Jurkat, Clone E6-1 (cell line): ENCODE results near the gene USP32.
"Not testable (repeated sequence)": the region's sequence is repeated elsewhere in the genome, so short reads cannot be mapped to it uniquely, and the experiment has no call there.

Experiments
- DNase-seq: peaks from one replicate; pipeline ENCODE4 v3.0.0-alpha.2; 2011; ENCODE audit warnings: low read depth, low spot score
- H3K4me3 ChIP-seq: 2 replicates; pipeline ENCODE4 v1.5.1; 2011; ENCODE audit warnings: mild to moderate bottlenecking, low read length, control low read depth, moderate library complexity

Gene USP32

GRCh38 chr17:60384921-60385320, 7.0 kb downstream of the USP32 start:
- DNase-seq, H3K4me3 ChIP-seq: not testable (repeated sequence)

DNA sequence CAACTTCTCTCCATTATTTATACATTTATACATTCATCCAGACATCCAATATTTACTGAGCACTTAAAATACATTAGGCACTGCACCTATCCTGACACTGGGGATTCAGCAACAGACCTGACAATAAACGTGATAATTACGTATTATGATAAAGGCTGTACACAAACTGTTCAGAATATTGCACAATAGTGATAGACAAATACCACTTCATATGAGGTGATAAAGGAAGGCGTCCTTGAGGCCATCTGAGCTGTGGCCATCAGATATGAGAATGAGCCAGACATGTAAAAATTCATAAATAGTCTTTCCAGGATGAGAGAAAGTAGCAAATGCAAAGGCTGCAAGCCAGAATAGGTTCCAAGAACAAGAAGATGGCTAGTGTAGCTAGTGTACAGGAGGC, 8.6 kb downstream of the USP32 start:
- DNase-seq = no peak
- no peak overlapping the region for H3K4me3 ChIP-seq

DNA sequence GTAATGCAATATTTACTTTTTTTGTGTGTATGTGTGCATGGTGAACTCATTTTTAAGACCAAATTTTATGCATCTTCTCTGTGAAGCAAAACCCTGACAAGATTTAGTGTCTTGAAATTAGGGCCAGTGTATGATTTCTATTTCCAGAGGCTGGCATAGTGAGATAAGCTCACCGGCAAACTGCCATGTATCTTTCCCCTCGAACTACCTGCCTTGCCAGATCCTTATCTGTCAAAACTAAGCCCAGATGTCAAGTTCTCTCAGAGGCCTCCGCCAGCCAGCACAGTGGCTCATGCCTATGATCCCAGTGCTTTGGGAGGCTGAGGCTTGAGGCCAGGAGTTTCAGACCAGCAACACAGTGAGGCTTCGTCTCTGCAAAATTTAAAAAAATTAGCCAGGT, 10.0 kb downstream of the USP32 start:
- H3K4me3 ChIP-seq = no peak overlapping the region
- peak; percentile 45 for DNase-seq

GRCh38 chr17:60379461-60379860, 12.5 kb downstream of the USP32 start:
- not testable (repeated sequence) for DNase-seq, H3K4me3 ChIP-seq

DNA sequence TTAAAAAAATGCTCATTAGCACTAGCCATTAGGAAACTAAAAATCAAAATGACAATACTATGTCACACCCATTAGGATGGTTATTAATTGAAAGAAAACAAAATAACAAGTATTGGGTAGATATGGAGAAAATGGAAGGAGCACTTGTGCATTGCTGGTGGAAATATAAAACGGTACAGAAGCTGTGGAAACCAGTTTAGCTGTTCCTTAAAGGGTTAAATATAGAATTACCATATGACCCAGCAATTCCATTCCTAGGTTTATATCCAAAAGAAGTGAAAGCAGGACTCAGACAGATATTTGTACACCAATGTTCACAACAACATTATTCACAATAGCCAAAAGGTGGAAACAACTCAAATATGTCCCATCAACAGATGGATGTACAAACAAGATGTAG, 13.7 kb downstream of the USP32 start:
- H3K4me3 ChIP-seq, DNase-seq: not testable (repeated sequence)

DNA sequence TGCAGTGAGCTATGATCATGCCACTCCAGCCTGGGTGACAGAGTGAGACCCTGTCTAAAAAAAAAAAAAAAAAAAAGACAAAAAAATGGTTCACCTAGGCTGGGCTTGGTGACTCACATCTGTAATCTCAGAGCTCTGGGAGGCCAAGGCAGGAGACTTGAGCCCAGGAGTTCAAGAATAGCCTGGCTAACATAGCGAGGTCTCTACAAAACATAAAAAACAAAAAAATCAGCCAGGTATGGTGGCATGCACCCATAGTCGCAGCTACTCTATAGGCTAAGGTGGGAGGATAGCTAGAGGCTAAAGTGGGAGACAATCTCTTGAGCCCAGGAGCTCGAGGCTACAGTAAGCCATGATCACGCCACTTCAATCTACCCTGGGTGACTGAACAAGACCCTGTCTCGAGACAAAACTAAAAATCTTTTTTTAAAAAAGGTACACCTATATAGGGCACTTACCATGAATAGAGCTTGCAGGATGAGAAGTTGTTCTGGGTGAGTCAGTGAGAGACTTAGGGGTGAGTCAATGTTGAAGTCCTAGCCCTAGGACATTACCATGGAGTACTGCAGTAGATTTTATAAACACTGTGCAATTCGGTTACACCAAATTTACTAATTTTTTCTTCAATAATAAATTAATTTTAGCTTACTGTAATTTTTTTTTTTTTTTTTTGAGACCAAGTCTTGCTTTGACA, 19.0 kb downstream of the USP32 start:
- DNase-seq = no peak
- H3K4me3 ChIP-seq = no peak overlapping the region

DNA sequence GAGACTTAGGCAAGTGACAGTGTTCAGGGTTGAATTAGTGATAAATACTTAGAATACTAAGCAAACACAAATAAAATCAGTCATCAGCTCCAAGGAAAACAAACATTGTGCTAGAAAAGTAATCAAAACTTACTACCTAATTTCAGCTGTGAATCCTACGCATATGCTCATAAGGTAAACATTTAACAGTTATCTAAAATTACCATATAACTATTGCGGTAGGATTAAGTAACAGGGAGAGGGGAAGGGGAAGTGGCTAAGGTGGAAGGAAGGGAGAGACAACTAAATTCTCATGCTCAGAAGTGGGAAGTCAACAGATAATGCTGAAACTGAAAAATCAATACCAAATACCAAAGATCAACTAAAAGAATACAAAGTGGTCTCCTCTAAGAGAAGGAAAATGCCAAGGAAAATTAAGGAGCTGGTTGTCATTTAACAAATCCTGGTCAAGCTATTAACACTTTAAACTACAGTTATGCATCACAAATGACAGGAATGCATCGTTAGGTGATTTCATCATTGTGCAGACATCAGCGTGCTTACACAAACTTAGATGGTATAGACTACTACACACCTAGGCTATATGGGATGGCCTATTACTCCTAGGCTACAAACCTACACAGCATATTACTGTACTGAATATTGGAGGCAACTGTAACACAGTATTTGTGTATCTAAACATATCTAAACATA, 20.0 kb downstream of the USP32 start:
- no peak for DNase-seq
- peak overlapping the region; percentile 15; the same call in 1 of the 2 replicates for H3K4me3 ChIP-seq

GRCh38 chr17:60371416-60371815, 20.5 kb downstream of the USP32 start:
- DNase-seq = no peak

DNA sequence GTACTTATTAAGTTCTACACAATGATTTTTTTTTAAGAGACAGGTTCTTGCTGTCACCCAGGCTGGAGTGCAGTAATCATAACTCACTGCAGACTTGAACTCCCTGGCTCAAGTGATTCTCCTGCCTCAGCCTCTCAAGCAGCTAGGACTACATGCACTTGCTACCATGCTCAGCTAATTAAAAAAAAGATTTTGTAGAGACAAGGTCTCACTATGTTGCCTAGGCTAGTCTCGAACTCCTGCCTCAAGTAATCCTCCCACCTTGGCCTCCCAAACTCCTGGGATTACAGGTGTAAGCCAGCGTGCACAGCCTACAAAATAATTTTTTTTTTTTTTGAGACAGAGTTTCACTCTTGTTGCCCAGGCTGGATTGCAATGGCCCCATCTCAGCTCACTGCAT, 22.2 kb downstream of the USP32 start:
- H3K4me3 ChIP-seq = no peak overlapping the region
- no peak for DNase-seq

More at GRCh38 chr17:60371416-60371815, 20.5 kb downstream of the USP32 start:
- H3K4me3 ChIP-seq = peak overlapping the region; percentile 15; the same call in 1 of the 2 replicates

DNA sequence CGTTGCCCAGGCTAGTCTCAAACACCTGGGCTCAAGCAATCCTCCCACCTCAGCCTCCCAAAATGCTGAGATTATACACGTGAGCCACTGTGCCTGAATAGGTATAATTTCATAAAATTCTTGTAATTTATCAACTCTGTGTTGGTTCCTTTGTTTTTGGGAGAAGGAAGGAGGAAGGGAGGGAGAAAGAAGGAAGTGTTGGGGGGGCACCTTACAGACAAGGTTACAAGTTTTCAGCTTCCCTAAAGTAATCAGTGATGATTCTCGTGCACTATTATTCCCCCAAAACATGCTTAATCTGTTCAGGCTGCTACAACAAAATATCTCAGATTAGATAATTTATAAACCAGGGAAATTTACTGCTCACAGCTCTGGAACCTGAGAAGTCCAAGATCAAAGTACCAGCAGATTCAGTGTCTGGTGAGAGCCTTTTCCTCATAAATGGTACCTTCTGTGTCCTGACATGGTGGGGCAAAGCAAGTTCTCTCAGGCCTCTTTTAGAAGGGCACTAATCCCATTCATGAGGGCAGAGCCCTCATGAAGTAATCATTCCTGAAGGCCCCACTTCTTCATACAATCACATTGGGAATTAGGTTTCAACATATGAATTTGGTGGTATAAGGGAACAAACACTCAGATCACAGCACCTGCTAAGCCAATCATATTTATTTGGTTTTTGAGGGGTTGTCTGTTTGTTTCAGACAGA, 28.1 kb downstream of the USP32 start:
- no peak overlapping the region for H3K4me3 ChIP-seq

GRCh38 chr17:60362329-60362728, 29.6 kb downstream of the USP32 start:
- H3K4me3 ChIP-seq = no peak overlapping the region
- DNase-seq = no peak

More for the DNA sequence above, 28.1 kb downstream of the USP32 start:
- no peak for DNase-seq

DNA sequence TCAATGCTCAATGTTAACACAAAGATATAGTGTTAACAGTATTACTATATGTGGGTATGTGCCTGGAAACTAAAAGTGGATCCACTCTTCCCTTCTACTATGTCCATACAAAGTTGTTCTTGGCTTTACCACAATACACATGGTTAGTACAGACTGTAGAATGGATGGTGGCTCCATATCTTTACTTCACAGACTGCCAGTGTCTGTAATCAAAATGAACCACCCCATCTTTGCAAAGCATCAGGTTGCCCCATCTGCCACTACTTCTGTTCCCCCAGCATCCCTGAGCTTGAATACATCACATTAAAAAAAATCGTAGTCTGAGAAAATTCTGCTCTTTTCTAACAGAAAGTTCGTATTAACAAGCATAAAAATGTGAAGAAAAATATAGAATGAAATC, 30.0 kb downstream of the USP32 start:
- H3K4me3 ChIP-seq = no peak overlapping the region

GRCh38 chr17:60359415-60359814, 32.5 kb downstream of the USP32 start:
- H3K4me3 ChIP-seq = no peak overlapping the region
- DNase-seq = no peak

More for the DNA sequence above, 30.0 kb downstream of the USP32 start:
- DNase-seq = no peak

DNA sequence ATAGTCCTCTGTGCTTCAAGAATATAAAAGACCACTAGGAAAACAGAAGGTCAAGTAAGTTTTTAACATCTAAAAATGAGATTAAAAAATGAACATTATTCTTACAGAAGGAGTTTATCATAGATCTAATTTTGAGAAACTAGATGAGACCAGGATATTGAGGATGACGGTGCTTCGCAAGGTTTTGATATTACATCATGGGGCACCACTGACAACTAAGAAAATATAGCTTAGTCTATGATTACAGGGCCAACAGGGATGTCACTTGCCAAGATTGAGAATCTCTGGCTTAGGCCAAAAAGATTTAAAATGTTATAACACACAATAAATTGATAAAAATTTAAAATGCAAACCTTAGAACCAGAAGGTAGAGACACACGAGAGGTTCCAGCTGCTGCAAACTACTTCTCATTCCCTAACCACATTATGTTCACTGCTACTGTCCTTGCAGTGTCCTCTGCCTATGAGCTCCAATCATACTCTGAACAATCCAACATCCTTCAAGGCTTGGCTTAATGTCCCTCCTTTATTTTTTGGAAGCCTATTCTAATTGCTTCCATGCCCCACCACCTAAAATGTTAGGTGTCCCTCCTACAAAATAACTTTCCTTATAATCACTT, 33.2 kb downstream of the USP32 start:
- no peak for DNase-seq
- no peak overlapping the region for H3K4me3 ChIP-seq

DNA sequence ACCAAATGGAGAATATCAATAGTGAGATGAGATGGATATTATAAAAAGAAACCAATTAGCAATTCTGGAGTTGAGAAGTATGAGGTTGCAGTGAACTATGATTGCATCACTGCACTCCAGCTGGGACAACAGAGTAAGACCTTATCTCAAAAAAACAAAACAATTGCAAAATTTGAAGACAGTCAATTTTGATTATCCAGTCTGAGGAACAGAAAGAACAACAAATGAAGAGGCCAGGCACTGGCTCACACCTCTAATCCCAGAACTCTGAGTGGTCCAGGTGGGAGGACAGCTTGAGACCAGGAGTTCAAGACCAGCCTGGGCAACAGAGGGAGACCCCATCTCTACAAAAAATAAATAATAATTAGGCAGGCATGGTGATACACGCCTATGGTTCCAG, 35.0 kb downstream of the USP32 start:
- DNase-seq = no peak
- no peak overlapping the region for H3K4me3 ChIP-seq

DNA sequence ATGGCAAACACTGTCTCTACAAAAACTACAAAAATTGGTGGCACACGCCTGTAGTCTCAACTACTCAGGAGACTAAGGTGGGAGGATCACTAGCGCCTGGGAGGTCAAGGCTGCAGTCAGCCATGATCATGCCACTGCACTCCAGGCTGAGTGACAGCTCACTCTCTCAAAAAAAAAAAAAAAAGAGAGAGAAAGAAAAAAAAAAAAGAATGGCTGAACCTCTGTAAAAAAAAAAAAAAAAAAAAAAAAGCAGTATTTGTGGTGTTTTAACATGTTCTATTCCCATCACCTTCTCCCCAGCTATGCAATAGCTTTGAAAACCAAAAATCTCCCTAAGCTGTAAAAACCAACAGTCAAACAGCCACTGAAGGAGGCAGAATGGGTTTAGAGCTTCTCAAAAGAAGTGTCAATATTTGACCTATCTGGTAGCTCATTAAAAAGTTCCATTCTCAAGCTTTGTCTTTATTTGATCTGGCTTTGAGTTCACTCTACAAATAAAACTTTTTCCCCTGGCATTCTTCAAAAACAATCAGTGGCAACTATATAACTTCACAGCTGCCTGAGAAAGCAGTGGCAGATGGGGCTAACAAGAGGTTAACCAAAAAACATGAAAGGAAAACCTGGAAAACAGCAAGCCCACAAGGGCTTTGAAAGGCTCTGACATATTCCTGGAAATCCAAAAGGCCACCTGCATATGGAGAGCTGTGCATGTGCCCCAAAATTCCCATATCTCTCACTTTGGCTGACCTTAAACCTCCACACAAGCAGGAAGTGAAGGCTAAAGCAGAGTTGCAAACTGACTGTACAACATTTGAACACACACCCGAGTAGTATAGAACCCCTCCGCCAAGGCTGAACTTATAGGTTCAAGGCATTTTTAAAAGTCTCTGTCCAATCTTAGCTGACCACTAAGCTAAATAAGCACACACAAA, 36.0 kb downstream of the USP32 start:
- no peak for DNase-seq
- H3K4me3 ChIP-seq = no peak overlapping the region

- no peak overlapping the region for H3K4me3 ChIP-seq
- DNase-seq = no peak
Measured at GRCh38 chr17:60354223-60354622, 37.7 kb downstream of the USP32 start.

DNA sequence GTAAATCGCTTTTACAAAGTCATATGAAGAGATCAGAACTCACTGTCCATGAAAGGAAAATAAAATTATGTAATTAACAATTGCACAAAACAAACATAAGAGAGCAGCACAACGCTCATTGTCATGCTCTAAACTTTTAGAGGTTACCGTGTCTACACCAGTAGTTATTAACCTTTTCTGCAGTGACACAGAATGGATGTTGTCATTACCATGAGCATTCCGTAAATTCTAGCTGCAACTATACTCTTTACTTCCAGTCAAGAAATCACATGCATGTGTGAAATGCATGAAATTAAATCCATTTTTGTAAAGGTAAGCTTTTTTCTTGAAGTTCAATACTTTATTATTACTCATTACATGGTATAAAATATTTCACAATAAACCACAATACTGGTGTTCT, 38.2 kb downstream of the USP32 start:
- no peak for DNase-seq
- no peak overlapping the region for H3K4me3 ChIP-seq

GRCh38 chr17:60352569-60352968, 39.4 kb downstream of the USP32 start:
- DNase-seq = no peak
- H3K4me3 ChIP-seq = no peak overlapping the region
